GM12892 (cell line): ENCODE data around the gene UCK1.

ENCODE experiments used
- POLR2A ChIP-seq: IDR thresholded peaks from 2 replicates; pipeline ENCODE4 v1.6.1; 2011; ENCODE audit warnings: low read depth, low read length, control low read depth
- POLR2AphosphoS5 ChIP-seq: IDR thresholded peaks from 2 replicates; pipeline ENCODE4 v1.6.1; 2011; ENCODE audit warnings: low read depth, low read length, control low read depth
- TAF1 ChIP-seq: IDR thresholded peaks from 2 replicates; pipeline ENCODE4 v1.6.1; 2011; ENCODE audit warnings: low read depth, mild to moderate bottlenecking, control low read depth, low read length, borderline replicate concordance

GRCh38 chr9:131491001-131491710, 39.9 kb downstream of the UCK1 start:
- no peak for TF ChIP-seq POLR2A
- TF ChIP-seq POLR2AphosphoS5 = no peak
- no peak for TF ChIP-seq TAF1
